Chondrocyte (in vitro differentiated cells): Measurements from ENCODE around the gene CHST11. TPM values are rescaled to one million over a fixed set of nuclear protein-coding genes. Genes with fewer than 3 reads are reported as not detected.

Source experiments
- DNase-seq: peaks from one replicate; pipeline ENCODE4 v3.0.0; 2021; ENCODE audit warnings: mixed read lengths, low spot score
- H3K27ac Mint-ChIP-seq: one replicate; pipeline ENCODE4 v1.8.0; 2021; ENCODE audit warnings: mild to moderate bottlenecking, moderate library complexity, mixed read lengths; ENCODE audit not compliant: unreplicated experiment
- H3K27me3 Mint-ChIP-seq: 2 replicates; pipeline ENCODE4 v1.8.0; 2021; ENCODE audit warnings: low read depth, mixed read lengths
- H3K36me3 Mint-ChIP-seq: 2 replicates; pipeline ENCODE4 v1.8.0; 2021; ENCODE audit warnings: low read depth, mixed read lengths
- H3K4me1 Mint-ChIP-seq: 2 replicates; pipeline ENCODE4 v1.8.0; 2021; ENCODE audit warnings: low read depth, mild to moderate bottlenecking, mixed read lengths
- H3K4me3 Mint-ChIP-seq: one replicate; pipeline ENCODE4 v1.8.0; 2021; ENCODE audit warnings: mild to moderate bottlenecking, moderate library complexity, mixed read lengths; ENCODE audit not compliant: unreplicated experiment
- H3K9me3 Mint-ChIP-seq: 2 replicates; pipeline ENCODE4 v1.8.0; 2021; ENCODE audit warnings: low read depth, mixed read lengths
- CTCF ChIP-seq: fragments of 200-600 bp; sonication (generic); IDR thresholded peaks from 2 replicates; pipeline ENCODE4 v1.5.0; 2021; ENCODE audit warnings: antibody characterized with exemption, mild to moderate bottlenecking, moderate library complexity
- total RNA-seq: library from RNA; stranded (reverse); gene quantifications from 3 replicates; pipeline ENCODE4 v1.2.1, GENCODE V29; 2021

CHST11 gene
- total RNA-seq, 1 donor from 2014 or later, result 6.2 TPM

GRCh38 chr12:104422441-104422840 is 34.3 kb upstream of the CHST11 start:
- H3K36me3 Mint-ChIP-seq, result no peaks in the 10 kb centered on the region
- no peak for TF ChIP-seq CTCF
- no peak overlapping the region for H3K27ac Mint-ChIP-seq
- no peaks in the 10 kb centered on the region for H3K4me1 Mint-ChIP-seq
- H3K27me3 Mint-ChIP-seq, result peaks cover 3% of the 10 kb centered on the region
- peaks cover 4% of the 10 kb centered on the region for H3K9me3 Mint-ChIP-seq
- H3K4me3 Mint-ChIP-seq, result no peak overlapping the region
- no peak for DNase-seq

- H3K4me1 Mint-ChIP-seq, result no peaks in the 10 kb centered on the region
Measured at GRCh38 chr12:104423273-104423672, 33.5 kb upstream of the CHST11 start.

GRCh38 chr12:104423809-104424208 is 32.9 kb upstream of the CHST11 start:
- Mint-ChIP-seq H3K9me3 (peaks cover 4% of the 10 kb centered on the region), H3K4me1 (no peaks in the 10 kb centered on the region), H3K36me3 (no peaks in the 10 kb centered on the region), H3K27ac (no peak overlapping the region), H3K4me3 (no peak overlapping the region), H3K27me3 (peaks cover 3% of the 10 kb centered on the region)
- DNase-seq, result no peak
- TF ChIP-seq CTCF, result no peak

More at GRCh38 chr12:104423273-104423672, 33.5 kb upstream of the CHST11 start:
- peaks cover 4% of the 10 kb centered on the region for H3K9me3 Mint-ChIP-seq
- DNase-seq, result no peak
- TF ChIP-seq CTCF, result no peak
- no peaks in the 10 kb centered on the region for H3K36me3 Mint-ChIP-seq
- H3K4me3 Mint-ChIP-seq, result no peak overlapping the region
- no peak overlapping the region for H3K27ac Mint-ChIP-seq
- peaks cover 3% of the 10 kb centered on the region for H3K27me3 Mint-ChIP-seq

DNA sequence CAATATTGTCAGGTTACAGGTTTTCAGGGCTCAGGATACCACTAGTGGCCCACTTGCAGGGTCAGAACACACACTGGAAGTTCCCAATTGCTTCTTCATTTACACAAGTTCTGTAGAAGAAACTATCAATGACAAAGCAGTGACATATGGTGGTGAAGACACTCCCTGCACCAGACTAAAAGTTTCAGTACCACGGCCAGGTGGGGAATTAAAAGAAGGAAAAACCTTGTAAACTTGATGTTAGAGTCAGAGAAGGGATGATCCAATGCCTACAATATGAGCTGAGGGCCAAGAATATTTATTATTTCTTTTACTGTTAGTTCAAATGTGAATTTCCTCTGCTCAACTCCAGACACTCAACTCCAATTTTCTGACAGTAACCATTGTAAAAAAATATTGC is 31.8 kb upstream of the CHST11 start:
- peaks cover 4% of the 10 kb centered on the region for H3K9me3 Mint-ChIP-seq
- H3K4me1 Mint-ChIP-seq, result no peaks in the 10 kb centered on the region
- H3K27ac Mint-ChIP-seq, result no peak overlapping the region
- peaks cover 3% of the 10 kb centered on the region for H3K27me3 Mint-ChIP-seq
- DNase-seq, result no peak
- H3K36me3 Mint-ChIP-seq, result no peaks in the 10 kb centered on the region
- H3K4me3 Mint-ChIP-seq, result no peak overlapping the region
- TF ChIP-seq CTCF, result no peak

DNA sequence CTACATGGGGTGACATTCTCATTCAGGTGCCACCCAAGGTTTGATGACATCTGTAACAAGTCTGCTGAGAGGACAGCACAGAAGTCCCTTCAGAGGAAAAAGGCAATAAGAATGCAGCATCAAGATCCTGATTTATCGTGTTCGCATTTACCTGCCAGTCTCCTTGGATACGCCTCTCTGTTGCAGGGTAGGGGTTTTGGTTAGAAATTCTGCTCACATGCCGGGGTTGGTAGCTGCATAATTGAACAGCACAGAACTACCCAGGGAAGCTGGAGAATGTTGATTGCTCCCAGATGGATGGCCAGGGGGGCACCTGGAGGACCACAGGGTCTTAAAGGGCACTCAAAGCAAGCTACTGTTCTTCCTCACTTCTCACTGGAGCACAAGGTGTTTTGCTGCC is 31.1 kb upstream of the CHST11 start:
- Mint-ChIP-seq H3K27me3 (peaks cover 3% of the 10 kb centered on the region), H3K36me3 (no peaks in the 10 kb centered on the region), H3K27ac (no peak overlapping the region), H3K9me3 (peaks cover 4% of the 10 kb centered on the region), H3K4me3 (no peak overlapping the region), H3K4me1 (no peaks in the 10 kb centered on the region)
- no peak for TF ChIP-seq CTCF
- no peak for DNase-seq
